Measurements from ENCODE around the gene URI1. TPM values are rescaled to one million over a fixed set of nuclear protein-coding genes. Genes with fewer than 3 reads are reported as not detected.

Gene URI1
- total and polyA plus RNA-seq, 2 of the 8 experiments (the other 6 are each of a cell fraction or from before 2014, with no cell fraction given), result 27.7 to 64.3 TPM

GRCh38 chr19:30017172-30017571, 75.1 kb downstream of the URI1 start:
- no peaks in the 10 kb centered on the region; a peak in 2 of 7 replicates for H3K4me1 ChIP-seq (replicated peaks in 1 of 4; ENCODE audit: control insufficient read depth in 3 of 4, insufficient read depth in 4 of 4, low read length in 3 of 4)
- FAIRE-seq (no peak), DNase-seq (ENCODE audit: low read depth in 1 of 2, low spot score in 2 of 2) (no peak)
- H4K91ac ChIP-seq (replicated peaks; ENCODE audit: insufficient read length, low read length), result no peak overlapping the region
- no peak overlapping the region for H3K4me3 ChIP-seq (ENCODE audit: extremely low read depth in 1 of 4, insufficient read depth in 2 of 4, low read depth in 3 of 4, low read length in 4 of 4)
- H3K9ac ChIP-seq (replicated peaks in 1 of 4; ENCODE audit: extremely low read depth in 1 of 4, low read depth in 3 of 4, low read length in 3 of 4), result no peak overlapping the region
- no peak overlapping the region for H4K5ac ChIP-seq (ENCODE audit: insufficient read length, low read depth, low read length)
- POLR2A ChIA-PET (ENCODE audit: partially characterized antibody), result no interaction called here
- no peaks in the 10 kb centered on the region for H3K79me1 ChIP-seq (ENCODE audit: low read depth, low read length)
- no peak overlapping the region for H4K8ac ChIP-seq (ENCODE audit: extremely low read depth, insufficient read depth, low read length)
- H3K14ac ChIP-seq (ENCODE audit: insufficient read length), result no peak overlapping the region
- no peak overlapping the region for H2AFZ ChIP-seq (ENCODE audit: low read length)
- no peak overlapping the region for H3K4ac ChIP-seq (replicated peaks; ENCODE audit: insufficient read length, low read depth, low read length)
- no peaks in the 10 kb centered on the region for H3K9me3 ChIP-seq (ENCODE audit: insufficient read depth in 2 of 2, low read depth in 1 of 2, low read length in 1 of 2)
- peaks cover 0 to 10% (median under 1%) of the 10 kb centered on the region in 4 experiments; a peak in 1 of 8 replicates for H3K36me3 ChIP-seq (ENCODE audit: control insufficient read depth in 2 of 4, insufficient read depth in 4 of 4, low read length in 3 of 4)
- no peak overlapping the region for H3K56ac ChIP-seq (replicated peaks; ENCODE audit: insufficient read length, low read depth, low read length)
- H2BK5ac ChIP-seq (ENCODE audit: low read depth, low read length), result no peak overlapping the region
- no peak overlapping the region for H2AK5ac ChIP-seq (ENCODE audit: low read depth, low read length)
- no peak overlapping the region for H2BK120ac ChIP-seq (replicated peaks; ENCODE audit: low read depth, low read length)
- H4K20me1 ChIP-seq (replicated peaks in 1 of 2; ENCODE audit: control insufficient read depth in 1 of 2, insufficient read depth in 2 of 2, low read length in 2 of 2), result peaks cover 0 to 1% of the 10 kb centered on the region in 2 experiments
- H3K79me2 ChIP-seq (ENCODE audit: control insufficient read depth in 1 of 2, insufficient read depth in 2 of 2, low read length in 2 of 2), result no peaks in the 10 kb centered on the region
- H3K23me2 ChIP-seq (ENCODE audit: low read depth, low read length), result no peaks in the 10 kb centered on the region
- H3K27me3 ChIP-seq (replicated peaks in 1 of 4; ENCODE audit: control insufficient read depth in 3 of 4, extremely low read depth in 1 of 4, insufficient read depth in 3 of 4, low read length in 3 of 4), result no peaks in the 10 kb centered on the region
- H3K4me2 ChIP-seq (ENCODE audit: insufficient read depth in 1 of 2, low read depth in 2 of 2, low read length in 2 of 2), result no peak overlapping the region
- no peak overlapping the region for H3K27ac ChIP-seq (ENCODE audit: low read depth, low read length)
- no peak overlapping the region for H2BK15ac ChIP-seq (ENCODE audit: low read length)
- no peak overlapping the region for H3K23ac ChIP-seq (ENCODE audit: insufficient read length)
- CTCF ChIA-PET (ENCODE audit: partially characterized antibody), result no interaction called here
- H2BK12ac ChIP-seq (ENCODE audit: low read depth, low read length), result no peak overlapping the region
- H2BK20ac ChIP-seq (ENCODE audit: low read length), result no peak overlapping the region
- TF ChIP-seq RAD21 (IDR thresholded peaks at IDR 0.05 in 1 of 2, conservative IDR thresholded peaks at IDR 0.05 in 1 of 2; ENCODE audit: low read depth in 2 of 2, low read length in 2 of 2), result no peak
- no peak for TF ChIP-seq CTCF (IDR thresholded peaks at IDR 0.05; ENCODE audit: control extremely low read depth in 1 of 3, insufficient read depth in 1 of 3, low read depth in 1 of 3, low read length in 3 of 3)
- no peak overlapping the region for H3K18ac ChIP-seq (ENCODE audit: extremely low read depth, low read length)

Data from H1 (cell line).